HG03175 (cell line): ENCODE measurements around the gene GPC3.

Experiments
- ATAC-seq: cut with Tn5 transposase; IDR thresholded peaks from one replicate; pipeline ENCODE4 v1.9.1; 2021; ENCODE audit warnings: mild to moderate bottlenecking, moderate library complexity; ENCODE audit not compliant: unreplicated experiment

The GPC3 gene

DNA sequence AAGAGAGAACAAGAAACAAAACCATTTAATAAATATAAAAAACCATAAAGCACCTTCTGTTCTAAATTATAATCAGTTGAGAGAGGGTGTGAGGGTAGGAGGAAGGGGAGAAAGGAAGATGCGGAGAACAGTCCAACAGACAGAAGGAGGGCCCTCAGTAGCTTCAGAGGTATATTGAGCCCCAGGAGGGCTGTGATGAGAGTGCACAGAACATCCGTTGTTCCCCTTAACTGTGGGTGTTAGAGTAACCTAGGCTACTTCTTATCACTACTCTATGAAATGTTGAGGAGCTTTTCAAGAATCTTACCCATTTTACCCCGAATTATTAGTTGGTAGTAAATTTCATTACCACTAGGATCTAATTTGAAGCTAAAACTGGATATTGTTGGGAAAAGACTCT lies 13.8 kb downstream of the GPC3 start:
- ATAC-seq, result no peak

DNA sequence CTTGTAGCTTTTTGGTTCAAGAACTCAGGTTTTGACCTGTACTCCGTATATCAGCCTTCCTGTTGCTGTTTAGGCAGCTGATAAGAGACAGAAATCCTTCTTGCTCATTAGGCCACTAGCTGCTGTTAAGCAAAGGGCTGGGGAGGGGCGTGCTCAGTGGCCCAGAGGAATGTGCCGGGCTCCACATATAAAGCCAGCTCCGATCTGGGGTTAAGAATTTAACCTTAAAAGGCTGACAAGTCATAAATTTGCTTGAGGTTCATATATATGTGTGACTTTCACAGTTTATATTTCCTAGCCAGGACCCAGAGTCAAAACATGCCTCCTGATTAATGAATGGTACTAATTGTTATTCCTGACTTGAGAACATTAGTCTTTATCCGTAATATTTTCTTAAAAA lies 15.3 kb downstream of the GPC3 start:
- ATAC-seq, result no peak

DNA sequence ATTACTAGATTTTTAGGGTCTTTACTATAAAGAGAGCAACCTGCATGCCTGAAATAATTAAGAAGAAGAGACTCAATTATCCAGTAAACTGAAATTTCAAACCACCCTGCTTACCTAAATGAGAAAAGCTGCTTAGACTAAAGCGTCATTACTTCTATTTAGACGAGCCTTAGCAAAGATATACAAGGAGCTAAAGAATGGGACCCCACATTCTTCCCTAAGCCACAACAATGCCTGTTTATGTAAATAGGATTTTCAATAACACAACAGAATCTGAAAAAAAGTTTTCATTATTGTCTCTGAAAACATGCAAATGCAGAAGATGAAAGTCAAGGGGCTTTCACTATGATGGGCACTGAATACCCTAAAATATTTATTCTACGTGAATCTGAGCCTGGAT lies 16.2 kb downstream of the GPC3 start:
- ATAC-seq, result no peak

GRCh38 chrX:133968109-133968508 lies 17.3 kb downstream of the GPC3 start:
- ATAC-seq, result no peak

DNA sequence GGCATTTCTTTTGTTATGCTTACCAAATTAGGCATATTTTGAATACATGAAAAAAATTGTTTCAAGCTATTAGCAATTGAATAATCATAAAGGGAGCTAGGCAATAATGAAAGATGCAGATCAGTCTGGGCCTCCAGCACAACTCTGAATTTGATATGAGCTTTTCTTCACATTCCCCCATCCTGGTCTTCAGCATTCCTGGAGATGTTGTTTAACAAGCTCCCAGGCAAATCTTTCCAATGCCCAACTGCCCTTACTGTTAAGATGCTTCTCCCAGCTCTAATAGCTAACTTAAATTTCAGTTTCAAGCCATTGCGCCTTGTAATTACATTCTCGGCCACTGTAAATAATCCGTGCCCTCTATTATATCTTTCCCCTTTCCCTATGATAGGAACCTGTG lies 19.2 kb downstream of the GPC3 start:
- no peak for ATAC-seq

DNA sequence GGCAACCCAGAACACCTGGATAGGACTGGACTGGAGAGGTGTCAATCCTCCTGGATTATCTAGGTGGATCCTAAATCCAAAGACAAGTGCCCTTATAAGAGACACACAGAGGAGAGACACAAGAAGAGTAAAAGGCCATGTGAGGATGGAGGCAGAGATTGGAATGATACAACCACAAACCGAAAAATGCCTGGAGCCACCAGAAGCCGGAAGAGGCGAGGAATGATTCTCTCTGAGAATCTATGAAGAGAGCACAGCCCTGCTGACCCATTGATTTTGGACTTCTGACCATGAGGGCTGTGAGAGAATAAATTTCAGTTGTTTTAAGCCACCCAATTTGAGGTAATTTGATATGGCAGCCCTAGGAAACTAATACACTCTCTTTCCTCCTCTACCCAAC lies 20.1 kb downstream of the GPC3 start:
- ATAC-seq, result no peak

GRCh38 chrX:133961046-133961445 lies 24.3 kb downstream of the GPC3 start:
- ATAC-seq, result no peak

DNA sequence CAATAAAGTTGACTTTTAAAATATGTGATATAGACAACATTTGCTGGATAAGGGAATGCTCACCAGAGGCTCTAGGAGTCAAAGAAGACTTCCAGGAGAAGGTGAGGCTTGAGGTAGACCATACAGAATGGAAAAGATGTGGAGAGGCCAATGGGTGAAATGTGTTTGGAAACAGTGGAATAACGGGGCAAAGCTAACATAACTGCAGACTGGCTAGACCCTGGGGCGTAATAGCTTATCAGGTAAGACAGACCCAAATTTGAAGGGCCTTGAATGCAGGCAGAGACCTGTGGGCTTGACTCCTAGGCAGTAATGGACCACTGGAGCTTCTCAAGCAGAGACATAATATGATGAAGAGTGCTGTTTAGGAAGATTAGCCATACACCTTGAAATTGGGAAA lies 25.4 kb downstream of the GPC3 start:
- no peak for ATAC-seq

- no peak for ATAC-seq
Measured at GRCh38 chrX:133958997-133959688, 26.3 kb downstream of the GPC3 start.

GRCh38 chrX:133956570-133957340 lies 28.6 kb downstream of the GPC3 start:
- ATAC-seq, result no peak

DNA sequence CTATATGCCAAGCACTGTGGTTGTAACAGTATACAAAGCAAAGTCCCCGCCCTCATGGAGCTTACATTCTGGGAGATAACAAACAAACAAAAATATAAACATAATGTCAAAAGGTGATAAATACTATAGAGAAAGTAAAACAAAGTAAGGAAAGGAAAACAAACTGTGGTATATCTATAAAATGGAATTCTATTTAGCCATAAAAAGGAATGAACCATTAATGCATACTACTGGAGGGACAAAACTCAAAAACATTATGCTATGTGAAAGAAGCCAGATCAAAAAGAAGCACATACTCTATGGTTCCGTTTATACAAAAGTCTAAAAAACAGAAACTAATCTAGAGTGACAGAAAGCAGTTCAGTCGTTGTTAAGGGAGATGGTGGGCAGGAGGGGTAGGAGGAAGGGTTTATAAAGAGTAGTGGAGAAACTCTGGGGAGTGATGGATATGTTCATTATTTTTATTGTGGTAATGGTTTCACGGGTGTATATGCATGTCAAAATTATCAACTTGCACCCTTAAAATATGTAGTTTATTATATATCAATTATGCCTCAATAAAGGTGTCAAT lies 31.5 kb downstream of the GPC3 start:
- no peak for ATAC-seq

- no peak for ATAC-seq
Measured at GRCh38 chrX:133953078-133953477, 32.3 kb downstream of the GPC3 start.

GRCh38 chrX:133951098-133951497 lies 34.3 kb downstream of the GPC3 start:
- ATAC-seq, result no peak

DNA sequence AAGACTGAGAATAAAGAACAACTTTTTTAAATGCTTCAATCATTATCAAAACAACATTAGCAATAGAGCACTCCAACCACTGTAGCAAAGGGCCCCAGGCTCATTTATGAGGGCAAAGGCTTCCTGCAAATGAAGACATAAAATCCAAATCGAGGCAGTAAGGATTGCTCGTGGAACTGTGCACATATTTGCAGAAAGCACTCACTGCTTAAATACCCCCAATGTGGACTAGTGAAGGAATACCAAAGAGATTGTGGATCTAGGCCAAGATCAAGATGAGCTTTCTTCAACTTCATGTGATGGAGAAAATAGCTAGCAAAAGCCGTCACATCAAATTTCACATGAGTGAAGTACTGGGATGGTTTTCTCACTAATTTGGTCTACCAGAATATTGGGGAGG lies 35.2 kb downstream of the GPC3 start:
- ATAC-seq, result no peak

DNA sequence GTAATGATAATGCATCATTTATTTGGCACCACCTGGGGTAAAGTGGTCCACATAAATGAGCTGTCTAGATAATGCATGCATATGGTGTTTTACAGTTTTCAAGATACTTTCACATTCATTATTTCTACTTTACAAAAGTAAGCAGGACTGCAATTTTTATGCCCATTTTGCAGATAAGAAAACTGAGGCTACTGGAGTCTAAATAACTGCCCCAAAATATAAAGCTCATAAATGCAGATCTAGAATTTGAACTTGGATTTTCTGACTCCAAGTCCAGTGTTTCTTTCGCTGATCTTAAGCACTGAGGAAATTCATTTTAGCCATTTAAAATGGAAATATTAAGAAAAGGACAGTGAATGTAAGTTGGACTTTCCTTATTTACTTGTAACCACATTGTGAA lies 36.5 kb downstream of the GPC3 start:
- ATAC-seq, result no peak

GRCh38 chrX:133947996-133948395 lies 37.4 kb downstream of the GPC3 start:
- no peak for ATAC-seq

- ATAC-seq, result no peak
Measured at GRCh38 chrX:133947022-133947421, 38.4 kb downstream of the GPC3 start.

DNA sequence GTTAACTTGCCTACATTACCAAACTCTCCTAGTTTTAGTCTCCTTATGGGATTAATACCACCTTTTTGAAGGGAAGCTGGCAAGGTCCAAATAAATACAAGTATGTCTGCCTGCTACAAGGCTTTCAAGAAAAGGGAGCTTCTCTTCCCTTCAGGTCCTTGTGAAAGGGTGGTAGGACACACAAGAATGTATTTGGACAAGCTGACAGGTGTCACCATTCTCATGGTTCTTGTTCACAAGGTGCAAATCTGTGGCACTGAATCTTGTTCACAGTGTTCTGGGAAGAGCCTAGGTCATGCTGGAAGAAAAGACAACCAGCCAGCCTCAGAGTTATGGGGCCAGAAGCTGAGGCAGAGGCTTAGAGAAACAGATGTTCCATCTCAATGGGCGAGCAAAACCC lies 41.9 kb downstream of the GPC3 start:
- ATAC-seq, result no peak

GRCh38 chrX:133939655-133940302 lies 45.6 kb downstream of the GPC3 start:
- ATAC-seq, result no peak

- ATAC-seq, result no peak
Measured at GRCh38 chrX:133938530-133938929, 46.9 kb downstream of the GPC3 start.

DNA sequence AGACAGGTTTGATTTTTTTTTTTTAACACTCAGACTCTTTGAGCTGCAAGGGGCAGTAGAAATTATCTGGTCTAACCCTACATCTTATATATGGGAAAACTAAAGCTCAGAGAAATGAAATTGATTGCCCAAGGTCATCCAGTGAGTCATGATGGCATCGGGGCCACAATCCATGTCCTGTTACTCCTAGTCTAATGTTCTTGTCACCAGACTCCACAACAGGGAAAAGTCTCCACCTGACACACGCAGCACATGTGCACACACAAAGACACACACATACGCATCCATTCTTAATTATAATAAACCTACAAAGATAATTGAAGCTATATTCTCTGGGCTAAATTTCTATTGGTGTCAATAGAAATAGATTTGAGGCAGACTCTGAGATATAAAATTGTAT lies 48.4 kb downstream of the GPC3 start:
- ATAC-seq, result no peak

DNA sequence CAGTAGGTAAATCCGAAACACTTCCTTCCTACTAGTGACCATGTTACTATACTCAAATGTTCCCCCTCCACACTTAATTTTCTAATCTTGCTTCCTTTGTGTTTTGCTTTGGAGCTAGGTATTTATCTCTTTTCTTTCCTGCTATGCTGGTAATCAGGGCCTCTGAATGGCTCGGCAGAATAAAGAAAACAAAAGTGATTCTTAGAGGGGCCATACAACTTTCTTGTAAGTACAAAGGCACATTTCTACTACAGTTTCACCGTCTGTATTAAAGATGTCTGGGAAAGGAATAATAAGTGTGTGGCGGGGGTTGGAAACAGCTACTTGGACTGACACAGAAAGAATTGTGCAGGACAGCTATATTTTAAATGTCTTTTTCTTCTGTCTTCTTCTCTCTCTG lies 50.3 kb downstream of the GPC3 start:
- no peak for ATAC-seq
